WTC11 (cell line): ENCODE results near the gene NR5A1. TPM values are rescaled to one million over a fixed set of nuclear protein-coding genes. Genes with fewer than 3 reads are reported as not detected.
A peak's percentile ranks its signal among the peaks of the same experiment; 100 is the strongest.

ENCODE experiments used
- ATAC-seq: fragments of 200-7000 bp; cut with Tn5 transposase; 2 replicates; pipeline ENCODE4 v1.10.0; 2021; ENCODE audit warnings: mild to moderate bottlenecking, moderate library complexity
- CTCF ChIA-PET: fragments of 300-600 bp; sonication (Branson Sonifier 250); formaldehyde crosslinking; loops from one replicate; lab custom pipeline; 2021; ENCODE audit warnings: antibody characterized with exemption; lab: Charles Lee
- POLR2A ChIA-PET: fragments of 350-600 bp; sonication (Branson Sonifier 250); formaldehyde crosslinking; loops from one replicate; lab custom pipeline; 2021; ENCODE audit warnings: antibody characterized with exemption; lab: Charles Lee
- DNase-seq: peaks from one replicate; pipeline ENCODE4 v3.0.0; 2021; ENCODE audit warnings: low spot score
- H3K27ac Mint-ChIP-seq: 2 replicates; pipeline ENCODE4 v1.8.0; 2021; ENCODE audit warnings: mixed read lengths
- H3K27me3 Mint-ChIP-seq: 2 replicates; pipeline ENCODE4 v1.8.0; 2021; ENCODE audit warnings: low read depth, mild to moderate bottlenecking, moderate library complexity, mixed read lengths
- H3K36me3 Mint-ChIP-seq: 2 replicates; pipeline ENCODE4 v1.8.0; 2021; ENCODE audit warnings: mixed read lengths
- H3K4me1 Mint-ChIP-seq: 2 replicates; pipeline ENCODE4 v1.8.0; 2022; ENCODE audit warnings: mixed read lengths
- H3K4me3 Mint-ChIP-seq: 2 replicates; pipeline ENCODE4 v1.8.0; 2021; ENCODE audit warnings: mild to moderate bottlenecking, moderate library complexity, mixed read lengths
- H3K9me3 Mint-ChIP-seq: 2 replicates; pipeline ENCODE4 v1.8.0; 2021; ENCODE audit warnings: mixed read lengths
- ERG ChIP-seq: fragments of 250-450 bp; sonication (Bioruptor Pico); IDR thresholded peaks from 2 replicates; pipeline ENCODE4 v1.8.0; 2021; ENCODE audit warnings: mild to moderate bottlenecking
- ESRRA ChIP-seq: sonication (generic); formaldehyde crosslinking; IDR thresholded peaks from 2 replicates; pipeline ENCODE4 v1.8.1; 2022; ENCODE audit warnings: mild to moderate bottlenecking, missing genetic modification reagents, borderline replicate concordance
- GABPB1 ChIP-seq: sonication (generic); formaldehyde crosslinking; IDR thresholded peaks from 2 replicates; pipeline ENCODE4 v1.8.1; 2023; ENCODE audit warnings: mild to moderate bottlenecking, missing genetic modification reagents
- IRF1 ChIP-seq: sonication (generic); formaldehyde crosslinking; IDR thresholded peaks from 2 replicates; pipeline ENCODE4 v1.8.0; 2023; ENCODE audit warnings: missing genetic modification reagents
- JUN ChIP-seq: sonication (generic); formaldehyde crosslinking; IDR thresholded peaks from 2 replicates; pipeline ENCODE4 v1.8.0; 2023; ENCODE audit warnings: mild to moderate bottlenecking, missing genetic modification reagents
- MXD4 ChIP-seq: fragments of 250-450 bp; sonication (Bioruptor Pico); IDR thresholded peaks from 2 replicates; pipeline ENCODE4 v1.8.0; 2021; ENCODE audit warnings: mild to moderate bottlenecking, moderate library complexity, borderline replicate concordance
- NFE2L1 ChIP-seq: sonication (generic); formaldehyde crosslinking; IDR thresholded peaks from 2 replicates; pipeline ENCODE4 v1.8.1; 2023; ENCODE audit warnings: missing genetic modification reagents
- SMAD3 ChIP-seq: sonication (generic); formaldehyde crosslinking; IDR thresholded peaks from 2 replicates; pipeline ENCODE4 v1.8.0; 2022; ENCODE audit warnings: missing genetic modification reagents, mild to moderate bottlenecking, borderline replicate concordance
- ZNF232 ChIP-seq: sonication (generic); formaldehyde crosslinking; IDR thresholded peaks from 2 replicates; pipeline ENCODE4 v1.8.0; 2022; ENCODE audit warnings: mild to moderate bottlenecking, missing genetic modification reagents
- ZNF416 ChIP-seq: fragments of 250-450 bp; sonication (Bioruptor Pico); IDR thresholded peaks from 2 replicates; pipeline ENCODE4 v1.9.0; 2021; ENCODE audit warnings: mild to moderate bottlenecking, inconsistent platforms
- total RNA-seq: library from RNA; stranded (reverse); gene quantifications from 3 replicates; pipeline ENCODE4 v1.2.3, GENCODE V29; 2021
- TF ChIP-seq, protein P1 (sequence below): sonication (generic); formaldehyde crosslinking; IDR thresholded peaks from 2 replicates; pipeline ENCODE4 v1.8.1; 2022; ENCODE audit warnings: mild to moderate bottlenecking, missing genetic modification reagents, moderate library complexity, borderline replicate concordance
- TF ChIP-seq, protein P2 (sequence below): sonication (generic); formaldehyde crosslinking; conservative IDR thresholded peaks from 2 replicates; pipeline ENCODE4 v1.8.1; 2022; ENCODE audit warnings: mild to moderate bottlenecking, missing genetic modification reagents
- TF ChIP-seq, protein P3 (sequence below): sonication (generic); formaldehyde crosslinking; conservative IDR thresholded peaks from 2 replicates; pipeline ENCODE4 v1.8.1; 2023; ENCODE audit warnings: mild to moderate bottlenecking, low read depth, missing genetic modification reagents, moderate library complexity

NR5A1 gene
- total RNA-seq, 1 experiment from 2014 or later = 0.77 TPM

DNA sequence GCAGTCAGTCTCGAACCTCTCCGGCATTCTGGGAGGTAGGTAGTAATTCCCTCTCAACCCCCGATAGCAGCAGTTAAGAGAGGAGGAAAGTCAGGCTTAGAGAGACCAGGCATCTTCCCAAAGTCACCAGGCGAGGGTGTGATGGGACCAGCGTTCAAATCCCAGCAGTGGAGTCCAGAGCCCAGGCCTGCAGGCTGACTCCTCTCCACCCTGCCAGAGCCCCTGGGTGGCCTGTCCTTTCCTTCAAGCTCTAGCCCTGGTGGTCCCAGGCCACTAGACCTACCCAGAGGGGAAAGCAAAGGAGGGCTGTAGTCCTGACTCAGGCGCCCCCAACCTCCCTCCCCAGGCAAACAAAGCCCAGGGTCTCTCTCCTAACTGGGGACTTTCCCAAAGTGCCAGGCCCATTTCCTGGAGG lies 4.2 kb upstream of the NR5A1 start (continued):
- TF ChIP-seq, protein P1, sequence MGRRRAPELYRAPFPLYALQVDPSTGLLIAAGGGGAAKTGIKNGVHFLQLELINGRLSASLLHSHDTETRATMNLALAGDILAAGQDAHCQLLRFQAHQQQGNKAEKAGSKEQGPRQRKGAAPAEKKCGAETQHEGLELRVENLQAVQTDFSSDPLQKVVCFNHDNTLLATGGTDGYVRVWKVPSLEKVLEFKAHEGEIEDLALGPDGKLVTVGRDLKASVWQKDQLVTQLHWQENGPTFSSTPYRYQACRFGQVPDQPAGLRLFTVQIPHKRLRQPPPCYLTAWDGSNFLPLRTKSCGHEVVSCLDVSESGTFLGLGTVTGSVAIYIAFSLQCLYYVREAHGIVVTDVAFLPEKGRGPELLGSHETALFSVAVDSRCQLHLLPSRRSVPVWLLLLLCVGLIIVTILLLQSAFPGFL (CRISPR knock-in tag) = no peak
- no peak for TF ChIP-seq ERG
- TF ChIP-seq, protein P2, sequence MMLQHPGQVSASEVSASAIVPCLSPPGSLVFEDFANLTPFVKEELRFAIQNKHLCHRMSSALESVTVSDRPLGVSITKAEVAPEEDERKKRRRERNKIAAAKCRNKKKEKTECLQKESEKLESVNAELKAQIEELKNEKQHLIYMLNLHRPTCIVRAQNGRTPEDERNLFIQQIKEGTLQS = no peak

DNA sequence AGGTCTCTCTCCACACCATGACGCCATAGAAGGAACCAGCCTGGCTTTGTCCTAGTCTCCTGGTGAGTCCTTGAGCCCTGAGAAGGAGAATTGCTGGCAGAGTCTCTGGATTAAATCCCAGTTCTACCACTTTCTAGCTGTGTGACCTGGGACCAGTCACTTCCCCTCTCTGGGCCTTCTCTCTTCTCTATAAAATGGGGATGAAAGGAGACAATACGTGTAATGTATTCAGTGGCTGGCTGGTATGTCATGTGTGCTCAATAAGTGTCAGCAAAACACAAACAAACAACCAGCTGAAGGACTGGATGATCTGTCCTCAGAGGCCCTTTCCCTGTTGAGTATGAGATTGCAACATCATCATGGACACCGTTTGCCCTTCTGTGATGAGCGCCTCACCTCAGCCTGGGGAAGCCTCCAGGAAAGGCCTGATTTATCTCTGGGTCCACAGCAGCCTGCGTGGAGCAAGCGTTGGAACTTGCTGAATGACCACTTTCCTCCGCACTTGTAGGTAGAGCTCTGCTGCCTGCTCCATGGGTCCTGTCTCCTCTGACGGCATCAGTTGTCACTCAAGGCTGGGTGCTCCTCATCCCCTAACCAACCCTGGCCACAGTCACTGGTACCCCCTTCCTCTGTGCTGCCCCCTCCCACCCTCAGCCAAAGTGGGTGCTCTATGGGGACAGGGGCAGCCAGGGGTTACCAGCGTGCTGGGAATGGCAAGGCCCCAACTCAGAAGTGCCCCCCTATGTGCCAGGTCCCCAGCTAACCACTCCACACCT lies 3.6 kb upstream of the NR5A1 start:
- Mint-ChIP-seq H3K36me3 (no peaks in the 10 kb centered on the region), H3K9me3 (no peaks in the 10 kb centered on the region), H3K27ac (no peak overlapping the region), H3K4me1 (peaks cover 22% of the 10 kb centered on the region), H3K27me3 (peaks cover 11% of the 10 kb centered on the region), H3K4me3 (no peak overlapping the region)
- DNase-seq = no peak
- TF ChIP-seq GABPB1 = peak; percentile 66
- TF ChIP-seq JUN (CRISPR knock-in tag) = no peak
- ATAC-seq = no peak
- POLR2A ChIA-PET = no interaction called here
- CTCF ChIA-PET = interaction anchor here (1.7 to 5.6 kb wide), 3 partner anchors 26 to 342 kb away, joined by 4 to 37 read pairs (median 15); partner anchors contain the start of gene WDR38

DNA sequence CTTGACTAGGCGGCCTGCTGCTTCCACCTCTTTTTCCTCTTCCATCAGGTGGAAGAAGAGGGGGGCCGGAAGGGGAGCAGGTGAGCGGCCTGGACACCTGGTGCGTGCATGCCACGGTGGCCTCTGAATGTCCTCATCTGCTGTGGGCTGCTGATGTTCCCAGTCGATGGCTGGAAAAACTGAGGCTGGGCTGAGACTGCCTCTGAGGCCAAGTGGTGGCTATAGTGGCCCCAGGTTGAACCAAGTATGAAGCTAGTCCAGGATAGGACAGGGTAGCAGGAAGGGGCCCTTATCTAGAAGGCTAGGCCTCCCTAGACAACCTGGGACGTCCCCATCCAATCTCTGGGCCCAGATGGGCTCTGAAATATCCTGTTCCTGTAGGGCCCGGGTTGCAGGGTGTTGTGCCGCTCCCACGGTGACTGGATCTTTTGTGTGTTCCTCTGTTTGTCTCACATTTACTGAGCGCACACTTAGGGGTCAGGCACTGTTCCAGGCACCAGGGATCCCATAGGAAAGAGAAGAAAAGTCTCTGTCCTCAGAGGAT lies 753 bp upstream of the NR5A1 start:
- POLR2A ChIA-PET = no interaction called here
- Mint-ChIP-seq H3K36me3 (0 out of 2 replicates have a peak, but pooled peaks cover 4% of the 10 kb centered on the region), H3K27ac (no peak overlapping the region), H3K9me3 (no peaks in the 10 kb centered on the region), H3K27me3 (peaks cover 34% of the 10 kb centered on the region), H3K4me3 (no peak overlapping the region), H3K4me1 (peaks cover 28% of the 10 kb centered on the region)
- DNase-seq (no peak), ATAC-seq (no peak)
- TF ChIP-seq ZNF416 (CRISPR knock-in tag) = no peak
- no peak for TF ChIP-seq MXD4 (CRISPR knock-in tag)
- TF ChIP-seq, protein P3, sequence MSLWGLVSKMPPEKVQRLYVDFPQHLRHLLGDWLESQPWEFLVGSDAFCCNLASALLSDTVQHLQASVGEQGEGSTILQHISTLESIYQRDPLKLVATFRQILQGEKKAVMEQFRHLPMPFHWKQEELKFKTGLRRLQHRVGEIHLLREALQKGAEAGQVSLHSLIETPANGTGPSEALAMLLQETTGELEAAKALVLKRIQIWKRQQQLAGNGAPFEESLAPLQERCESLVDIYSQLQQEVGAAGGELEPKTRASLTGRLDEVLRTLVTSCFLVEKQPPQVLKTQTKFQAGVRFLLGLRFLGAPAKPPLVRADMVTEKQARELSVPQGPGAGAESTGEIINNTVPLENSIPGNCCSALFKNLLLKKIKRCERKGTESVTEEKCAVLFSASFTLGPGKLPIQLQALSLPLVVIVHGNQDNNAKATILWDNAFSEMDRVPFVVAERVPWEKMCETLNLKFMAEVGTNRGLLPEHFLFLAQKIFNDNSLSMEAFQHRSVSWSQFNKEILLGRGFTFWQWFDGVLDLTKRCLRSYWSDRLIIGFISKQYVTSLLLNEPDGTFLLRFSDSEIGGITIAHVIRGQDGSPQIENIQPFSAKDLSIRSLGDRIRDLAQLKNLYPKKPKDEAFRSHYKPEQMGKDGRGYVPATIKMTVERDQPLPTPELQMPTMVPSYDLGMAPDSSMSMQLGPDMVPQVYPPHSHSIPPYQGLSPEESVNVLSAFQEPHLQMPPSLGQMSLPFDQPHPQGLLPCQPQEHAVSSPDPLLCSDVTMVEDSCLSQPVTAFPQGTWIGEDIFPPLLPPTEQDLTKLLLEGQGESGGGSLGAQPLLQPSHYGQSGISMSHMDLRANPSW (CRISPR knock-in tag) = no peak
- TF ChIP-seq IRF1 = no peak
- TF ChIP-seq NFE2L1 = no peak
- no peak for TF ChIP-seq ZNF232
- no peak for TF ChIP-seq ESRRA (CRISPR knock-in tag)
- no peak for TF ChIP-seq SMAD3 (CRISPR knock-in tag)
- CTCF ChIA-PET = interaction anchor here (1.0 kb wide), 1 partner anchor 29 kb away, joined by 3 read pairs; no protein-coding TSS in a partner anchor
